Esophagus squamous epithelium (tissue), 4 donors: ENCODE results near the gene DNAJB6.

Experiments
- POLR2A ChIP-seq, 4 donors: fragments of 450-650 bp; IDR thresholded peaks; one replicate each; pipeline ENCODE4 v1.6.1; 2017; ENCODE audit warnings: antibody characterized with exemption in 4 of 4, mild to moderate bottlenecking in 4 of 4, moderate library complexity in 3 of 4
- TF ChIP-seq, protein P1 (sequence below), 6 experiments: fragments of 450-650 bp in 4 of 6; fragments of 200-600 bp in 2 of 6; sonication (generic) in 2 of 6; IDR thresholded peaks; one replicate each; pipeline ENCODE4 v1.5.1; 2016 to 2019; ENCODE audit warnings: antibody characterized with exemption in 6 of 6, mild to moderate bottlenecking in 4 of 6, moderate library complexity in 4 of 6

DNA sequence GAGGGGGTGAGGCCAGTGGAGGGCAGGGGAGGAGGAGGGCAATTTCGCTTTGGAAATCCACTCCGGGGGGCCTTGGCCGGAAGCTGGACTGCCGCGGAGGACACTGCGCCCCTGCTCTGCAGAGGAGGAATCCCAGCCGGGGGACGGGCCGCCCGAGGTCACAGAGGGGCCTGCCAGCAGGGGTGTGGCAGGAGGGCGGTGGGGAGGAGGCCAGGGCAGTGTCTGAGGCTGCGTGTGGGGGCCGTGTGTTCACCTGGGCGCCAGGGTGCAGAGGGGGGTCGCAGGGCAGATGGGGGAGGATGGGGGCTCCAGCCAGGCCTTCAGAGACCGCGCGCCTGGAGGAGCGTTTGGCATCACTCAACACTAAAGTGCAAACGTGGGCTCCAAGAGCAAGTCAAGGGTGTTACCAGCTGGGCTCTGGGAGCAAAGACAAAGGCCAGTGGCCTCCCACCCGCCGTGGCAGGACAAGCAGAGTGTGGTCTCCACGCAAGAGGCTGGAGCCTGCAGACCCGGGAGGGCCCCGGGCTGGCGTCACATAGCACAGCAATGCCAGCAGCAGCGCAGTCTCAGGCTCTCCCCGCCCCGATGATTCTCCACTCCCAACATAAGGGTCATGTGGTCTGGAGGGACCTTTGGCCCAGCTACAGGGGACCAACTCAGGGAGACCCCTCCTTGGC, 45.3 kb upstream of the DNAJB6 start:
- TF ChIP-seq POLR2A (IDR thresholded peaks at IDR 0.05) = no peak
- TF ChIP-seq, protein P1, sequence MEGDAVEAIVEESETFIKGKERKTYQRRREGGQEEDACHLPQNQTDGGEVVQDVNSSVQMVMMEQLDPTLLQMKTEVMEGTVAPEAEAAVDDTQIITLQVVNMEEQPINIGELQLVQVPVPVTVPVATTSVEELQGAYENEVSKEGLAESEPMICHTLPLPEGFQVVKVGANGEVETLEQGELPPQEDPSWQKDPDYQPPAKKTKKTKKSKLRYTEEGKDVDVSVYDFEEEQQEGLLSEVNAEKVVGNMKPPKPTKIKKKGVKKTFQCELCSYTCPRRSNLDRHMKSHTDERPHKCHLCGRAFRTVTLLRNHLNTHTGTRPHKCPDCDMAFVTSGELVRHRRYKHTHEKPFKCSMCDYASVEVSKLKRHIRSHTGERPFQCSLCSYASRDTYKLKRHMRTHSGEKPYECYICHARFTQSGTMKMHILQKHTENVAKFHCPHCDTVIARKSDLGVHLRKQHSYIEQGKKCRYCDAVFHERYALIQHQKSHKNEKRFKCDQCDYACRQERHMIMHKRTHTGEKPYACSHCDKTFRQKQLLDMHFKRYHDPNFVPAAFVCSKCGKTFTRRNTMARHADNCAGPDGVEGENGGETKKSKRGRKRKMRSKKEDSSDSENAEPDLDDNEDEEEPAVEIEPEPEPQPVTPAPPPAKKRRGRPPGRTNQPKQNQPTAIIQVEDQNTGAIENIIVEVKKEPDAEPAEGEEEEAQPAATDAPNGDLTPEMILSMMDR (IDR thresholded peaks at IDR 0.05) = no peak
